ENCODE data around the gene CCDC142. TPM values are rescaled to one million over a fixed set of nuclear protein-coding genes. Genes with fewer than 3 reads are reported as not detected.
A peak's percentile ranks its signal among the peaks of the same experiment; 100 is the strongest.

Gene CCDC142
- total and polyA plus RNA-seq, 9 of the 15 experiments (the other 6 are each of a cell fraction or from before 2014, with no cell fraction given): 0.55 to 11.7 (median 7.2) TPM

- peak in 1 of 2 experiments; percentile 68; a peak in 2 of 4 replicates for TF ChIP-seq SIN3A (IDR thresholded peaks at IDR 0.05; ENCODE audit: borderline replicate concordance in 2 of 2, control insufficient read depth in 1 of 2, low read depth in 2 of 2, low read length in 2 of 2)
- 0 out of 2 replicates have a peak, but pooled peaks have one; percentile 16 for TF ChIP-seq KLF13 (tag; IDR thresholded peaks at IDR 0.05; ENCODE audit: borderline replicate concordance, low read depth)
- TF ChIP-seq DDX20 (tag; IDR thresholded peaks at IDR 0.05; ENCODE audit: low read depth): no peak
- no peak for TF ChIP-seq ZFX (CRISPR knock-in tag; IDR thresholded peaks at IDR 0.05)
- TF ChIP-seq ZEB2 (IDR thresholded peaks at IDR 0.05): no peak
- 0 out of 2 replicates have a peak, but pooled peaks have one; percentile 27 for TF ChIP-seq ZNF263 (CRISPR knock-in tag; IDR thresholded peaks at IDR 0.05; ENCODE audit: borderline replicate concordance)
- no peak for TF ChIP-seq PCBP2 (IDR thresholded peaks at IDR 0.05; ENCODE audit: low read depth, low read length, poor library complexity, severe bottlenecking)
- TF ChIP-seq TGIF2 (CRISPR knock-in tag; IDR thresholded peaks at IDR 0.05): no peak
- TF ChIP-seq ZNF24 (IDR thresholded peaks at IDR 0.05): no peak
- TF ChIP-seq KAT2B (IDR thresholded peaks at IDR 0.05; ENCODE audit: low read depth, low read length): no peak
- TF ChIP-seq PRPF4 (IDR thresholded peaks at IDR 0.05; ENCODE audit: insufficient read depth, low read depth, low read length, poor library complexity, severe bottlenecking): no peak
- peak; percentile 36; the same call in 1 of the 2 replicates for TF ChIP-seq USF1 (CRISPR knock-in tag; IDR thresholded peaks at IDR 0.05)
- TF ChIP-seq RBM39 (optimal IDR thresholded peaks at IDR 0.05; ENCODE audit: low read depth, low read length): no peak
- TF ChIP-seq XRCC5 (IDR thresholded peaks at IDR 0.05; ENCODE audit: low read depth, low read length): no peak
- no peak for TF ChIP-seq ZNF445 (CRISPR knock-in tag; IDR thresholded peaks at IDR 0.05; ENCODE audit: low read depth)
- no peak for TF ChIP-seq POLR2G (IDR thresholded peaks at IDR 0.05; ENCODE audit: low read depth, low read length)
- TF ChIP-seq BHLHE40 (IDR thresholded peaks at IDR 0.05; ENCODE audit: low read length): 0 out of 2 replicates have a peak, but pooled peaks have one; percentile 2
- TF ChIP-seq PHF20 (IDR thresholded peaks at IDR 0.05; ENCODE audit: partially characterized antibody): no peak
- TF ChIP-seq PBX2 (CRISPR knock-in tag; IDR thresholded peaks at IDR 0.05; ENCODE audit: low read depth): no peak
- TF ChIP-seq PBX2 (tag; conservative IDR thresholded peaks at IDR 0.05; ENCODE audit: low read depth): no peak
- TF ChIP-seq CTCF (IDR thresholded peaks at IDR 0.05 in 2 of 3, conservative IDR thresholded peaks at IDR 0.05 in 1 of 3; ENCODE audit: insufficient read depth in 2 of 3, low read depth in 1 of 3, low read length in 3 of 3): peak in 2 of 3 experiments; percentile 21 to 42; a peak in 3 of 6 replicates
- peak; percentile 64 for TF ChIP-seq MAX (CRISPR knock-in tag; IDR thresholded peaks at IDR 0.05)
Observed at GRCh38 chr2:74528600-74529356, 46.0 kb upstream of the CCDC142 start (continued).

All from K562 (cell line).